GDM1 (cell line): ENCODE data around the gene EIF3L.

Experiments used
- DNase-seq: peaks from one replicate; lab custom pipeline; 2025; lab: John Stamatoyannopoulos, UW

EIF3L gene

GRCh38 chr22:37906364-37907008 is 57.3 kb downstream of the EIF3L start:
- no peak for DNase-seq

GRCh38 chr22:37907036-37907954 is 58.1 kb downstream of the EIF3L start:
- no peak for DNase-seq

GRCh38 chr22:37909766-37910165 is 60.5 kb downstream of the EIF3L start:
- DNase-seq: no peak

- no peak for DNase-seq
These were observed 61.9 kb downstream of the EIF3L start for GRCh38 chr22:37910890-37911672.

GRCh38 chr22:37911697-37912096 is 62.5 kb downstream of the EIF3L start:
- no peak for DNase-seq

GRCh38 chr22:37912171-37912570 is 63.0 kb downstream of the EIF3L start:
- DNase-seq: no peak

GRCh38 chr22:37913233-37913721 is 64.1 kb downstream of the EIF3L start:
- DNase-seq: no peak

GRCh38 chr22:37916311-37916710 is 67.1 kb downstream of the EIF3L start:
- no peak for DNase-seq

- no peak for DNase-seq
These were observed 68.8 kb downstream of the EIF3L start for GRCh38 chr22:37917874-37918548.

GRCh38 chr22:37918580-37919270 is 69.5 kb downstream of the EIF3L start:
- no peak for DNase-seq

GRCh38 chr22:37920126-37920525 is 70.9 kb downstream of the EIF3L start:
- DNase-seq: no peak

- no peak for DNase-seq
These were observed 73.0 kb downstream of the EIF3L start for GRCh38 chr22:37922191-37922590.

- DNase-seq: no peak
These were observed 74.7 kb downstream of the EIF3L start for GRCh38 chr22:37923927-37924326.

GRCh38 chr22:37924386-37925065 is 75.3 kb downstream of the EIF3L start:
- DNase-seq: no peak

GRCh38 chr22:37925330-37925729 is 76.1 kb downstream of the EIF3L start:
- DNase-seq: no peak

GRCh38 chr22:37925767-37926166 is 76.5 kb downstream of the EIF3L start:
- no peak for DNase-seq

- DNase-seq: no peak
These were observed 77.1 kb downstream of the EIF3L start for GRCh38 chr22:37926358-37926757.

GRCh38 chr22:37926771-37927636 is 77.8 kb downstream of the EIF3L start:
- DNase-seq: no peak

- DNase-seq: no peak
These were observed 78.4 kb downstream of the EIF3L start for GRCh38 chr22:37927637-37927936.

GRCh38 chr22:37929390-37929789 is 80.2 kb downstream of the EIF3L start:
- no peak for DNase-seq
